ENCODE data around the gene PKN1.

DNA sequence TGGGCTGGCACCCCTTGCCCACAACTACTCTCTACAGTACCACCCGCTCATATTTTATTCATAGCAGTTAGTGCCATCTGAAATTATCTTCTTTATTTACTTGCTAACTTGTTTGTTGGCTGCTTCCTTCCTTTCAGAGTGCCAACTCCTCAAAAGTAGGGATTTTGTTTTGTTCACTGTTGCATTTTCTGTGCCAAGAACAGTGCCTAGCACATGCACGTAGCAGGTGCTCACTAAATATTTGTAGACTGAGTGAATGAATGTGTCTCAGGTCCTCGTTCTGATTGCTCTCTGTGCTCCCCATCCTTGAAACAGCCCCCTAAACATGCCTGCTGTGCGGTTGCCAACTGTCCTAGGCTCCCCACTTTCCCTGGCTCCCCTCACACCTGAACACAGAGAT is 61.3 kb downstream of the PKN1 start:
- TF ChIP-seq, protein P1, sequence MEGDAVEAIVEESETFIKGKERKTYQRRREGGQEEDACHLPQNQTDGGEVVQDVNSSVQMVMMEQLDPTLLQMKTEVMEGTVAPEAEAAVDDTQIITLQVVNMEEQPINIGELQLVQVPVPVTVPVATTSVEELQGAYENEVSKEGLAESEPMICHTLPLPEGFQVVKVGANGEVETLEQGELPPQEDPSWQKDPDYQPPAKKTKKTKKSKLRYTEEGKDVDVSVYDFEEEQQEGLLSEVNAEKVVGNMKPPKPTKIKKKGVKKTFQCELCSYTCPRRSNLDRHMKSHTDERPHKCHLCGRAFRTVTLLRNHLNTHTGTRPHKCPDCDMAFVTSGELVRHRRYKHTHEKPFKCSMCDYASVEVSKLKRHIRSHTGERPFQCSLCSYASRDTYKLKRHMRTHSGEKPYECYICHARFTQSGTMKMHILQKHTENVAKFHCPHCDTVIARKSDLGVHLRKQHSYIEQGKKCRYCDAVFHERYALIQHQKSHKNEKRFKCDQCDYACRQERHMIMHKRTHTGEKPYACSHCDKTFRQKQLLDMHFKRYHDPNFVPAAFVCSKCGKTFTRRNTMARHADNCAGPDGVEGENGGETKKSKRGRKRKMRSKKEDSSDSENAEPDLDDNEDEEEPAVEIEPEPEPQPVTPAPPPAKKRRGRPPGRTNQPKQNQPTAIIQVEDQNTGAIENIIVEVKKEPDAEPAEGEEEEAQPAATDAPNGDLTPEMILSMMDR (conservative IDR thresholded peaks at IDR 0.05): no peak
- TF ChIP-seq ZFX (IDR thresholded peaks at IDR 0.05): no peak

All from C4-2B (cell line).